H9 (cell line): Measurements from ENCODE around the gene PTPN12. TPM values are rescaled to one million over a fixed set of nuclear protein-coding genes. Genes with fewer than 3 reads are reported as not detected.

Source experiments
- DNase-seq: peaks from one replicate; pipeline ENCODE4 v3.0.0-alpha.2; 2017
- H2AFZ ChIP-seq: one replicate; pipeline ENCODE4 v1.6.1; 2013; ENCODE audit warnings: mild to moderate bottlenecking, low read length, control low read depth, moderate library complexity
- H2AK5ac ChIP-seq: 2 replicates; pipeline ENCODE4 v1.6.1; 2013; ENCODE audit warnings: low read length, control low read depth, mixed read lengths; ENCODE audit not compliant: insufficient read length
- H2BK120ac ChIP-seq: one replicate; pipeline ENCODE4 v1.6.1; 2013; ENCODE audit warnings: low read depth, mild to moderate bottlenecking, low read length, control low read depth, inconsistent platforms; ENCODE audit not compliant: poor library complexity, severe bottlenecking
- H2BK12ac ChIP-seq: 2 replicates; pipeline ENCODE4 v1.6.1; 2013; ENCODE audit warnings: low read length, control low read depth, mixed read lengths, low read depth; ENCODE audit not compliant: insufficient read length
- H2BK15ac ChIP-seq: 2 replicates; pipeline ENCODE4 v1.6.1; 2013; ENCODE audit warnings: low read depth, low read length, control low read depth
- H2BK20ac ChIP-seq: one replicate; pipeline ENCODE4 v1.6.1; 2013; ENCODE audit warnings: low read depth, mild to moderate bottlenecking, low read length, control low read depth, inconsistent platforms; ENCODE audit not compliant: poor library complexity, severe bottlenecking
- H2BK5ac ChIP-seq: 2 replicates; pipeline ENCODE4 v1.6.1; 2013; ENCODE audit warnings: low read length, control low read depth, mixed read lengths; ENCODE audit not compliant: insufficient read length
- H3K14ac ChIP-seq: 2 replicates; pipeline ENCODE4 v1.6.1; 2013; ENCODE audit warnings: low read length, control low read depth; ENCODE audit not compliant: insufficient read depth
- H3K18ac ChIP-seq: 2 replicates; pipeline ENCODE4 v1.6.1; 2013; ENCODE audit warnings: low read depth, mild to moderate bottlenecking, mixed read lengths, low read length, control low read depth; ENCODE audit not compliant: insufficient read length
- H3K23ac ChIP-seq: 2 replicates; pipeline ENCODE4 v1.6.1; 2013; ENCODE audit warnings: low read length, control low read depth, mixed read lengths, low read depth; ENCODE audit not compliant: insufficient read length
- H3K23me2 ChIP-seq: 2 replicates; pipeline ENCODE4 v1.6.1; 2013; ENCODE audit warnings: low read depth, mild to moderate bottlenecking, mixed read lengths, low read length, control low read depth; ENCODE audit not compliant: insufficient read length, poor library complexity, severe bottlenecking
- H3K27ac ChIP-seq: 2 replicates; pipeline ENCODE4 v1.5.1; 2013; ENCODE audit warnings: low read length, control low read depth, mixed read lengths, low read depth; ENCODE audit not compliant: insufficient read length
- H3K27me3 ChIP-seq: 2 replicates; pipeline ENCODE4 v1.6.1; 2013; ENCODE audit warnings: low read length, control low read depth, inconsistent platforms; ENCODE audit not compliant: insufficient read depth
- H3K4ac ChIP-seq: 2 replicates; pipeline ENCODE4 v1.6.1; 2013; ENCODE audit warnings: low read depth, mild to moderate bottlenecking, control low read depth, inconsistent platforms, low read length, moderate library complexity
- H3K4me1 ChIP-seq: 2 replicates; pipeline ENCODE4 v1.6.1; 2013; ENCODE audit warnings: low read length, control low read depth, inconsistent platforms; ENCODE audit not compliant: insufficient read depth
- H3K4me2 ChIP-seq: 2 replicates; pipeline ENCODE4 v1.6.1; 2013; ENCODE audit warnings: low read length, control low read depth, mixed read lengths; ENCODE audit not compliant: insufficient read length, insufficient read depth
- H3K56ac ChIP-seq: 2 replicates; pipeline ENCODE4 v1.6.1; 2013; ENCODE audit warnings: low read depth, mild to moderate bottlenecking, mixed read lengths, low read length, control low read depth; ENCODE audit not compliant: insufficient read length
- H3K79me1 ChIP-seq: 2 replicates; pipeline ENCODE4 v1.6.1; 2013; ENCODE audit warnings: low read depth, mild to moderate bottlenecking, moderate library complexity, low read length, control low read depth, inconsistent platforms; ENCODE audit not compliant: insufficient read depth, poor library complexity, severe bottlenecking
- H3K79me2 ChIP-seq: 2 replicates; pipeline ENCODE4 v1.6.1; 2013; ENCODE audit warnings: low read length, control low read depth, inconsistent platforms; ENCODE audit not compliant: insufficient read depth
- H3K9ac ChIP-seq: 2 replicates; pipeline ENCODE4 v1.6.1; 2013; ENCODE audit warnings: low read length, control low read depth, mixed read lengths; ENCODE audit not compliant: insufficient read length; ENCODE audit errors: extremely low read depth
- H3K9me3 ChIP-seq: one replicate; pipeline ENCODE4 v1.6.1; 2013; ENCODE audit warnings: low read depth, low read length, inconsistent platforms; ENCODE audit not compliant: control insufficient read depth
- H3T11ph ChIP-seq: one replicate; pipeline ENCODE4 v1.6.1; 2013; ENCODE audit warnings: mild to moderate bottlenecking, low read length, control low read depth, inconsistent platforms
- H4K20me1 ChIP-seq: one replicate; pipeline ENCODE4 v1.6.1; 2013; ENCODE audit not compliant: control insufficient read depth, insufficient read length, insufficient read depth
- H4K5ac ChIP-seq: 2 replicates; pipeline ENCODE4 v1.6.1; 2013; ENCODE audit warnings: low read depth, mild to moderate bottlenecking, mixed read lengths, low read length, control low read depth; ENCODE audit not compliant: insufficient read length
- H4K8ac ChIP-seq: replicated peaks from 2 replicates; pipeline ENCODE4 v1.6.1; 2013; ENCODE audit warnings: low read length, control low read depth, mixed read lengths, low read depth; ENCODE audit not compliant: insufficient read length
- H4K91ac ChIP-seq: 2 replicates; pipeline ENCODE4 v1.6.1; 2013; ENCODE audit warnings: low read depth, mild to moderate bottlenecking, moderate library complexity, mixed read lengths, low read length, control low read depth; ENCODE audit not compliant: insufficient read length
- H3K27ac Mint-ChIP-seq, 3 experiments: 2 replicates in 2 of 3; 3 replicates in 1 of 3; pipeline ENCODE4 v1.8.0; 2020 to 2021; ENCODE audit warnings: mixed read lengths in 3 of 3, mild to moderate bottlenecking in 1 of 3, moderate library complexity in 1 of 3
- H3K27me3 Mint-ChIP-seq: 2 replicates; pipeline ENCODE4 v1.8.0; 2021; ENCODE audit warnings: low read depth, mild to moderate bottlenecking, moderate library complexity, mixed read lengths
- H3K36me3 Mint-ChIP-seq, 3 experiments: 2 replicates in 2 of 3; 3 replicates in 1 of 3; pipeline ENCODE4 v1.8.0; 2020 to 2021; ENCODE audit warnings: low read depth in 3 of 3, mixed read lengths in 3 of 3; ENCODE audit not compliant: insufficient read depth in 1 of 3
- H3K4me1 Mint-ChIP-seq, 2 experiments: 2 replicates each; pipeline ENCODE4 v1.8.0; 2020; ENCODE audit warnings: mixed read lengths in 2 of 2
- H3K4me3 Mint-ChIP-seq, 2 experiments: 2 replicates in 1 of 2; 3 replicates in 1 of 2; pipeline ENCODE4 v1.8.0; 2020 to 2021; ENCODE audit warnings: mild to moderate bottlenecking in 2 of 2, mixed read lengths in 2 of 2, moderate library complexity in 1 of 2
- H3K9me3 Mint-ChIP-seq, 2 experiments: 2 replicates in 1 of 2; 3 replicates in 1 of 2; pipeline ENCODE4 v1.8.0; 2020; ENCODE audit warnings: mild to moderate bottlenecking in 2 of 2, mixed read lengths in 2 of 2, moderate library complexity in 1 of 2
- CTCF ChIP-seq: fragments of 200-600 bp; sonication (generic); conservative IDR thresholded peaks from 3 replicates; pipeline ENCODE4 v1.8.0; 2021; ENCODE audit warnings: antibody characterized with exemption, mild to moderate bottlenecking
- WGBS: extraction: QIAGEN DNeasy Blood & Tissue Kit; methylation state at CpG from one replicate; pipeline ENCODE4 v1.1.7; 2013; ENCODE audit warnings: missing lambda C conversion rate, low lambda C conversion rate, mixed read lengths; ENCODE audit not compliant: insufficient read length; ENCODE audit errors: extremely low coverage; 5-methylcytosine and 5-hydroxymethylcytosine counted together
- total RNA-seq: library from RNA; stranded (reverse); gene quantifications from 2 replicates; pipeline ENCODE4 v1.2.1, GENCODE V29; 2021

Gene PTPN12
- total RNA-seq, 1 experiment from 2014 or later = 128 TPM

- no peak overlapping the region for H3K27ac Mint-ChIP-seq
- Histone ChIP-seq H3K56ac (no peak overlapping the region), H3K23me2 (no peaks in the 10 kb centered on the region), H3K9me3 (no peaks in the 10 kb centered on the region), H3K79me1 (no peaks in the 10 kb centered on the region), H4K8ac (no peak overlapping the region), H2BK15ac (no peak overlapping the region), H2BK12ac (no peak overlapping the region), H3K9ac (no peak overlapping the region), H3K18ac (no peak overlapping the region), H3K4me2 (no peak overlapping the region), H3K27me3 (no peaks in the 10 kb centered on the region), H2AFZ (no peak overlapping the region), H3K4ac (no peak overlapping the region), H4K20me1 (no peaks in the 10 kb centered on the region), H2BK20ac (no peak overlapping the region), H2BK5ac (no peak overlapping the region), H3T11ph (no peak overlapping the region), H3K27ac (no peak overlapping the region), H3K23ac (no peak overlapping the region), H3K4me1 (no peaks in the 10 kb centered on the region), H3K14ac (no peak overlapping the region), H3K79me2 (no peaks in the 10 kb centered on the region), H2AK5ac (no peak overlapping the region), H4K5ac (no peak overlapping the region), H2BK120ac (no peak overlapping the region), H4K91ac (no peak overlapping the region)
- H3K9me3 Mint-ChIP-seq = peaks cover 0 to 3% of the 10 kb centered on the region in 2 experiments; a peak in 2 of 5 replicates
- WGBS = no CpG with 5 or more reads among the region's 1 CpG
- no peak for DNase-seq
- H3K27me3 Mint-ChIP-seq = no peaks in the 10 kb centered on the region
- TF ChIP-seq CTCF = no peak
- no peak overlapping the region for H3K4me3 Mint-ChIP-seq
- H3K36me3 Mint-ChIP-seq = no peaks in the 10 kb centered on the region
- H3K4me1 Mint-ChIP-seq = no peaks in the 10 kb centered on the region
Observed at GRCh38 chr7:77501192-77501515, 35.9 kb upstream of the PTPN12 start.
